K562 (cell line): Measurements from ENCODE around the gene NT5C. TPM values are rescaled to one million over a fixed set of nuclear protein-coding genes. Genes with fewer than 3 reads are reported as not detected.

Experiments
- CXXC5 ChIP-seq: fragments of 250-450 bp; sonication (Bioruptor Pico); IDR thresholded peaks from 2 replicates; pipeline ENCODE4 v1.8.0; 2022; ENCODE audit warnings: inconsistent platforms, mild to moderate bottlenecking, moderate library complexity
- ELF1 ChIP-seq: fragments of 200-800 bp; sonication (Bioruptor generic); IDR thresholded peaks from 2 replicates; pipeline ENCODE4 v1.6.1; 2016; ENCODE audit warnings: missing genetic modification characterization, missing compliant biosample characterization
- ERF ChIP-seq: fragments of 450-650 bp; formaldehyde crosslinking; IDR thresholded peaks from 2 replicates; pipeline ENCODE4 v1.4.0; 2020; ENCODE audit warnings: mild to moderate bottlenecking, mixed read lengths
- ESRRA ChIP-seq: fragments of 450-650 bp; IDR thresholded peaks from 2 replicates; pipeline ENCODE4 v1.6.1; 2014; ENCODE audit warnings: low read depth, mild to moderate bottlenecking, moderate library complexity, borderline replicate concordance
- FOXA3 ChIP-seq, 2 experiments: fragments of 450-650 bp in 1 of 2; sonication (generic) in 1 of 2; formaldehyde crosslinking; IDR thresholded peaks in 1 of 2; conservative IDR thresholded peaks in 1 of 2; 2 replicates each; pipeline versions ENCODE4 v1.4.0 to v1.8.0; 2020 to 2022; ENCODE audit warnings: mild to moderate bottlenecking in 2 of 2, missing genetic modification reagents in 1 of 2
- KLF16 ChIP-seq: IDR thresholded peaks from 2 replicates; pipeline ENCODE4 v1.6.1; 2016; ENCODE audit warnings: antibody characterized with exemption
- MAZ ChIP-seq, 2 experiments: fragments of 450-650 bp in 1 of 2; sonication (generic) in 1 of 2; formaldehyde crosslinking; IDR thresholded peaks in 1 of 2; conservative IDR thresholded peaks in 1 of 2; 2 replicates each; pipeline versions ENCODE4 v1.4.0 to v1.5.0; 2020; ENCODE audit warnings: mild to moderate bottlenecking in 1 of 2, missing genetic modification reagents in 1 of 2
- MCM2 ChIP-seq: fragments of 450-650 bp; IDR thresholded peaks from 2 replicates; pipeline ENCODE4 v1.6.1; 2017; ENCODE audit warnings: low read depth, mild to moderate bottlenecking
- MEIS2 ChIP-seq: fragments of 450-650 bp; IDR thresholded peaks from 2 replicates; pipeline ENCODE4 v1.6.1; 2014; ENCODE audit warnings: mild to moderate bottlenecking; ENCODE audit not compliant: partially characterized antibody
- POLR2AphosphoS2 ChIP-seq: IDR thresholded peaks from 2 replicates; pipeline ENCODE4 v1.6.1; 2012; ENCODE audit warnings: low read length, improper control_type of control experiment
- PRPF4 ChIP-seq: fragments of 200-400 bp; formaldehyde crosslinking; IDR thresholded peaks from one replicate; pipeline ENCODE4 v1.6.1; 2017; ENCODE audit warnings: low read length, low read depth, mild to moderate bottlenecking; ENCODE audit not compliant: insufficient read depth, poor library complexity, severe bottlenecking
- SMC3 ChIP-seq: conservative IDR thresholded peaks from 2 replicates; pipeline ENCODE4 v1.6.1; 2011; ENCODE audit warnings: low read depth, low read length, improper control_type of control experiment; ENCODE audit not compliant: insufficient read depth
- ZBTB1 ChIP-seq: sonication (generic); formaldehyde crosslinking; IDR thresholded peaks from 2 replicates; pipeline ENCODE4 v1.8.1; 2023; ENCODE audit warnings: missing genetic modification reagents, low read depth, mild to moderate bottlenecking, borderline replicate concordance
- polyA plus RNA-seq, 8 experiments: library from polyadenylated mRNA; depleted of rRNA in 4 of 8; stranded (reverse) in 5 of 8; unstranded in 3 of 8; fragments of >200 nt; fragmentation: Nextera tagmentation in 2 of 8; fragmentation: Illumina TruSeq in 1 of 8; extraction: Ambion mirVana in 2 of 8; extraction: Trizol in 1 of 8; gene quantifications; 2 replicates each; pipeline versions ENCODE4 v1.2.1 to v1.2.3, GENCODE V29; 2011 to 2014; ENCODE audit warnings: inconsistent platforms in 1 of 8, missing spikeins in 1 of 8
- total RNA-seq, 7 experiments: library from RNA; depleted of rRNA in 6 of 7; stranded (reverse); fragments of >200 nt in 6 of 7; fragmentation: Illumina TruSeq in 2 of 7; extraction: Trizol in 2 of 7; gene quantifications; 2 replicates each; pipeline versions ENCODE4 v1.2.1 to v1.2.3, GENCODE V29; 2011 to 2021; ENCODE audit warnings: low replicate concordance in 1 of 7
- TF ChIP-seq, protein P1 (sequence below): sonication (generic); formaldehyde crosslinking; IDR thresholded peaks from 2 replicates; pipeline ENCODE4 v1.8.0; 2022; ENCODE audit warnings: mild to moderate bottlenecking, missing genetic modification reagents
- TF ChIP-seq, protein P2 (sequence below): fragments of 250-450 bp; sonication (Bioruptor Pico); IDR thresholded peaks from 2 replicates; pipeline ENCODE4 v1.9.0; 2021; ENCODE audit warnings: mild to moderate bottlenecking, inconsistent platforms
- TF ChIP-seq, protein P3 (sequence below): fragments of 450-650 bp; formaldehyde crosslinking; IDR thresholded peaks from 2 replicates; pipeline ENCODE4 v1.4.0; 2022; ENCODE audit warnings: mild to moderate bottlenecking, moderate library complexity
- TF ChIP-seq, protein P4 (sequence below), 2 experiments: fragments of 450-650 bp in 1 of 2; sonication (generic) in 1 of 2; formaldehyde crosslinking; conservative IDR thresholded peaks; 2 replicates each; pipeline versions ENCODE4 v1.4.0 to v1.8.1; 2020 to 2022; ENCODE audit warnings: mild to moderate bottlenecking in 1 of 2, missing genetic modification reagents in 1 of 2

NT5C gene
- total and polyA plus RNA-seq, 9 of the 15 experiments (the other 6 are each of a cell fraction or from before 2014, with no cell fraction given): 2.9 to 205 (median 45.0) TPM

DNA sequence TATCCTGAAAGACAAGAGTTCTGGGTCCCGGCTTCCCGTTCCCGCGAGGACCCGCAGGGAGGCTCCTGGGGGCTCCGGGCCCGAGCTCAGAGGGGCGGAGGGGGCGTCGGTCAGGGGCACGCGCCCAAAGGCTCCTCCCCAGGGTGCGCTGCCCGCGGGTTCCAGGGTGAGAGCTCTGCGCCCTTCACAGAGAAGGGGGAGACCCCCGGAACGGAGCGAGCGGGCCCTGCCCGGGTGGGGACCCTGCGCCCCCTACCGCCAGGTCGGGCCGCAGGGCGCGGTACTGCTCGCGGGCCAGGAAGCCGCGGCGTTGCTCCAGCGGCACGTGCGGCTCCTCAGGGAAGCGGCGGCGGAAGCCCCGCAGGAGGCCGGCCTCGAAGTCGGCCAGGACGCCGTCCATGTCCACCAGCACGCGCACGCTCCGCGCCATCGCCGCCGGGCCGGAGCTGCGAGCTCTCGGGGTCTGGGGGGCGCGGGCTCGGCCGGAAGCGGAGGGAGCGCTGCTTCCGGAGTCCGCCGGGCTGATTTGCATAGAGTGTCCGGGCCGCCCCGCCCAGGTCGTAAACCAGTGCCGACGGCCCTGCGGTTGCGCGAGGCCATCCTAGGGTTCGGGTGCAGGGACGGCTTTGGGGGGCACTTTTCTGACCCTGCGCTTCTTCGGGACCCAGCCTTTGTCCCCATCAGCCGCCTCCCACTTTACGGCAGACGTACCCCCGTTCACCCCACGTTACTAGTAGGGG is at the start of gene NT5C (continued):
- TF ChIP-seq MCM2 (no peak), ZBTB1 (CRISPR knock-in tag) (peak; percentile 74), SMC3 (peak; percentile 27), PRPF4 (peak; percentile 33), ESRRA (peak; percentile 62; the same call in 1 of the 2 replicates), KLF16 (no peak), ERF (CRISPR knock-in tag) (peak; percentile 98), CXXC5 (peak; percentile 96), ELF1 (peak; percentile 96), MAZ (CRISPR knock-in tag; conservative IDR thresholded peaks at IDR 0.05 in 1 of 2, IDR thresholded peaks at IDR 0.05 in 1 of 2) (peak in 1 of 2 experiments; percentile 97; a peak in 3 of 4 replicates), FOXA3 (CRISPR knock-in tag; conservative IDR thresholded peaks at IDR 0.05 in 1 of 2, IDR thresholded peaks at IDR 0.05 in 1 of 2) (0 out of 4 replicates have a peak, but pooled peaks of 1 of the 2 experiments have one; percentile 47), POLR2AphosphoS2 (peak; percentile 83; the same call in 1 of the 2 replicates), MEIS2 (peak; percentile 59)
- TF ChIP-seq, protein P1, sequence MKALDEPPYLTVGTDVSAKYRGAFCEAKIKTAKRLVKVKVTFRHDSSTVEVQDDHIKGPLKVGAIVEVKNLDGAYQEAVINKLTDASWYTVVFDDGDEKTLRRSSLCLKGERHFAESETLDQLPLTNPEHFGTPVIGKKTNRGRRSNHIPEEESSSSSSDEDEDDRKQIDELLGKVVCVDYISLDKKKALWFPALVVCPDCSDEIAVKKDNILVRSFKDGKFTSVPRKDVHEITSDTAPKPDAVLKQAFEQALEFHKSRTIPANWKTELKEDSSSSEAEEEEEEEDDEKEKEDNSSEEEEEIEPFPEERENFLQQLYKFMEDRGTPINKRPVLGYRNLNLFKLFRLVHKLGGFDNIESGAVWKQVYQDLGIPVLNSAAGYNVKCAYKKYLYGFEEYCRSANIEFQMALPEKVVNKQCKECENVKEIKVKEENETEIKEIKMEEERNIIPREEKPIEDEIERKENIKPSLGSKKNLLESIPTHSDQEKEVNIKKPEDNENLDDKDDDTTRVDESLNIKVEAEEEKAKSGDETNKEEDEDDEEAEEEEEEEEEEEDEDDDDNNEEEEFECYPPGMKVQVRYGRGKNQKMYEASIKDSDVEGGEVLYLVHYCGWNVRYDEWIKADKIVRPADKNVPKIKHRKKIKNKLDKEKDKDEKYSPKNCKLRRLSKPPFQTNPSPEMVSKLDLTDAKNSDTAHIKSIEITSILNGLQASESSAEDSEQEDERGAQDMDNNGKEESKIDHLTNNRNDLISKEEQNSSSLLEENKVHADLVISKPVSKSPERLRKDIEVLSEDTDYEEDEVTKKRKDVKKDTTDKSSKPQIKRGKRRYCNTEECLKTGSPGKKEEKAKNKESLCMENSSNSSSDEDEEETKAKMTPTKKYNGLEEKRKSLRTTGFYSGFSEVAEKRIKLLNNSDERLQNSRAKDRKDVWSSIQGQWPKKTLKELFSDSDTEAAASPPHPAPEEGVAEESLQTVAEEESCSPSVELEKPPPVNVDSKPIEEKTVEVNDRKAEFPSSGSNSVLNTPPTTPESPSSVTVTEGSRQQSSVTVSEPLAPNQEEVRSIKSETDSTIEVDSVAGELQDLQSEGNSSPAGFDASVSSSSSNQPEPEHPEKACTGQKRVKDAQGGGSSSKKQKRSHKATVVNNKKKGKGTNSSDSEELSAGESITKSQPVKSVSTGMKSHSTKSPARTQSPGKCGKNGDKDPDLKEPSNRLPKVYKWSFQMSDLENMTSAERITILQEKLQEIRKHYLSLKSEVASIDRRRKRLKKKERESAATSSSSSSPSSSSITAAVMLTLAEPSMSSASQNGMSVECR (CRISPR knock-in tag): peak; percentile 88
- TF ChIP-seq, protein P2, sequence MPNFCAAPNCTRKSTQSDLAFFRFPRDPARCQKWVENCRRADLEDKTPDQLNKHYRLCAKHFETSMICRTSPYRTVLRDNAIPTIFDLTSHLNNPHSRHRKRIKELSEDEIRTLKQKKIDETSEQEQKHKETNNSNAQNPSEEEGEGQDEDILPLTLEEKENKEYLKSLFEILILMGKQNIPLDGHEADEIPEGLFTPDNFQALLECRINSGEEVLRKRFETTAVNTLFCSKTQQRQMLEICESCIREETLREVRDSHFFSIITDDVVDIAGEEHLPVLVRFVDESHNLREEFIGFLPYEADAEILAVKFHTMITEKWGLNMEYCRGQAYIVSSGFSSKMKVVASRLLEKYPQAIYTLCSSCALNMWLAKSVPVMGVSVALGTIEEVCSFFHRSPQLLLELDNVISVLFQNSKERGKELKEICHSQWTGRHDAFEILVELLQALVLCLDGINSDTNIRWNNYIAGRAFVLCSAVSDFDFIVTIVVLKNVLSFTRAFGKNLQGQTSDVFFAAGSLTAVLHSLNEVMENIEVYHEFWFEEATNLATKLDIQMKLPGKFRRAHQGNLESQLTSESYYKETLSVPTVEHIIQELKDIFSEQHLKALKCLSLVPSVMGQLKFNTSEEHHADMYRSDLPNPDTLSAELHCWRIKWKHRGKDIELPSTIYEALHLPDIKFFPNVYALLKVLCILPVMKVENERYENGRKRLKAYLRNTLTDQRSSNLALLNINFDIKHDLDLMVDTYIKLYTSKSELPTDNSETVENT (CRISPR knock-in tag): peak; percentile 75; the same call in 1 of the 2 replicates
- TF ChIP-seq, protein P3, sequence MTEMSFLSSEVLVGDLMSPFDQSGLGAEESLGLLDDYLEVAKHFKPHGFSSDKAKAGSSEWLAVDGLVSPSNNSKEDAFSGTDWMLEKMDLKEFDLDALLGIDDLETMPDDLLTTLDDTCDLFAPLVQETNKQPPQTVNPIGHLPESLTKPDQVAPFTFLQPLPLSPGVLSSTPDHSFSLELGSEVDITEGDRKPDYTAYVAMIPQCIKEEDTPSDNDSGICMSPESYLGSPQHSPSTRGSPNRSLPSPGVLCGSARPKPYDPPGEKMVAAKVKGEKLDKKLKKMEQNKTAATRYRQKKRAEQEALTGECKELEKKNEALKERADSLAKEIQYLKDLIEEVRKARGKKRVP (CRISPR knock-in tag): peak; percentile 55; the same call in 1 of the 2 replicates
- TF ChIP-seq, protein P4, sequence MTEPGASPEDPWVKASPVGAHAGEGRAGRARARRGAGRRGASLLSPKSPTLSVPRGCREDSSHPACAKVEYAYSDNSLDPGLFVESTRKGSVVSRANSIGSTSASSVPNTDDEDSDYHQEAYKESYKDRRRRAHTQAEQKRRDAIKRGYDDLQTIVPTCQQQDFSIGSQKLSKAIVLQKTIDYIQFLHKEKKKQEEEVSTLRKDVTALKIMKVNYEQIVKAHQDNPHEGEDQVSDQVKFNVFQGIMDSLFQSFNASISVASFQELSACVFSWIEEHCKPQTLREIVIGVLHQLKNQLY (CRISPR knock-in tag; conservative IDR thresholded peaks at IDR 0.05): 0 out of 4 replicates have a peak, but pooled peaks of 1 of the 2 experiments have one; percentile 26
